GM21367 (cell line): Measurements from ENCODE around the gene MPZL3.

Experiments used
- ATAC-seq: cut with Tn5 transposase; IDR thresholded peaks from one replicate; pipeline ENCODE4 v1.9.1; 2021; ENCODE audit not compliant: unreplicated experiment

The MPZL3 gene

GRCh38 chr11:118251858-118252652, at the start of gene MPZL3:
Gene MPZL3 (minus strand): TSS chr11:118252365. CDS start chr11:118252294, 71 bp downstream.
- peak; percentile 62 for ATAC-seq

- no peak for ATAC-seq
Observed at GRCh38 chr11:118301600-118302195, 49.5 kb upstream of the MPZL3 start.

GRCh38 chr11:118295815-118296454, 43.8 kb upstream of the MPZL3 start:
- ATAC-seq, result no peak

- no peak for ATAC-seq
Observed at GRCh38 chr11:118295199-118295598, 43.0 kb upstream of the MPZL3 start.

- ATAC-seq, result no peak
Observed at GRCh38 chr11:118294053-118294452, 41.9 kb upstream of the MPZL3 start.

- ATAC-seq, result no peak
Observed at GRCh38 chr11:118291477-118292135, 39.4 kb upstream of the MPZL3 start.

- no peak for ATAC-seq
Observed at GRCh38 chr11:118290923-118291322, 38.8 kb upstream of the MPZL3 start.

GRCh38 chr11:118289401-118289800, 37.2 kb upstream of the MPZL3 start:
- ATAC-seq, result no peak

- no peak for ATAC-seq
Observed at GRCh38 chr11:118287006-118287405, 34.8 kb upstream of the MPZL3 start.

- no peak for ATAC-seq
Observed at GRCh38 chr11:118286545-118286944, 34.4 kb upstream of the MPZL3 start.

GRCh38 chr11:118283756-118284350, 31.7 kb upstream of the MPZL3 start:
- ATAC-seq, result no peak

- no peak for ATAC-seq
Observed at GRCh38 chr11:118283037-118283636, 31.0 kb upstream of the MPZL3 start.

- no peak for ATAC-seq
Observed at GRCh38 chr11:118282606-118283005, 30.4 kb upstream of the MPZL3 start.

GRCh38 chr11:118281284-118281683, 29.1 kb upstream of the MPZL3 start:
- no peak for ATAC-seq

GRCh38 chr11:118277312-118277711, 25.1 kb upstream of the MPZL3 start:
- no peak for ATAC-seq

GRCh38 chr11:118276422-118276821, 24.3 kb upstream of the MPZL3 start:
- no peak for ATAC-seq

GRCh38 chr11:118275176-118275575, 23.0 kb upstream of the MPZL3 start:
- no peak for ATAC-seq

GRCh38 chr11:118274186-118274585, 22.0 kb upstream of the MPZL3 start:
- no peak for ATAC-seq

- no peak for ATAC-seq
Observed at GRCh38 chr11:118272001-118272400, 19.8 kb upstream of the MPZL3 start.

GRCh38 chr11:118267486-118267885, 15.3 kb upstream of the MPZL3 start:
- no peak for ATAC-seq

GRCh38 chr11:118265954-118266353, 13.8 kb upstream of the MPZL3 start:
- ATAC-seq, result no peak
